ENCODE measurements around the gene MRAP2. TPM values are rescaled to one million over a fixed set of nuclear protein-coding genes. Genes with fewer than 3 reads are reported as not detected.
"Not testable (repeated sequence)": the region's sequence is repeated elsewhere in the genome, so short reads cannot be mapped to it uniquely, and the experiment has no call there.

MRAP2 gene
- total RNA-seq, 2 experiments from 2014 or later = not detected

DNA sequence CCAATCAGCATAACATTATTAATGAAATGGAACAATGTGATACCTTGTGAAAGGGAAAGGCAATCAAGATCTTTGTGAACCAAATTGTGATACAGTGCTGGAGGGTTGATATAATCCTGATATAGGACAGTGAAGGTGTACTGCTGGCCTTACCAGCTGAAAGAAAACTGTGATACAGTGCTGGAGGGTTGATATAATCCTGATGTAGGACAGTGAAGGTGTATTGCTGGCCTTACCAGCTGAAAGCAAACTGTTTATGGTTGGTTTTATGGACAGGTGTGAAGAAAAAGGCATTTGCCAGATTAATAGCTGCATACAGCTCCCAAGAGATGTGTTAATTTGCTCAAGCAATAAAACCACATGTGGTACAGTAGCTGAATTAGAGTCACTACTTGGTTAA is 73.9 kb downstream of the MRAP2 start:
- no peak overlapping the region for H3K27ac ChIP-seq (ENCODE audit: low read depth, low read length, poor library complexity, severe bottlenecking)
- no peaks in the 10 kb centered on the region for H4K20me1 ChIP-seq (ENCODE audit: insufficient read depth, low read length)
- intact Hi-C loops (cut with micrococcal nuclease; ENCODE audit: unreplicated experiment) = no loop called here
- no peak overlapping the region for H3K4me2 ChIP-seq (ENCODE audit: low read length)
- CTCF ChIA-PET (ENCODE audit: unreplicated experiment) = no interaction called here
- no peak overlapping the region for H2AFZ ChIP-seq (ENCODE audit: low read length)
- H3K4me1 ChIP-seq (ENCODE audit: insufficient read depth, low read length, poor library complexity, severe bottlenecking) = no peaks in the 10 kb centered on the region
- H3K79me2 ChIP-seq (ENCODE audit: insufficient read depth, low read depth, low read length) = no peaks in the 10 kb centered on the region
- H3K9me2 ChIP-seq (ENCODE audit: insufficient read depth, low read length) = no peaks in the 10 kb centered on the region
- POLR2A ChIA-PET = interaction anchor here (0.8 kb wide), 1 partner anchor 37 kb away, joined by 3 read pairs; no protein-coding TSS in a partner anchor
- H3K36me3 ChIP-seq (ENCODE audit: insufficient read depth, low read length) = no peaks in the 10 kb centered on the region
- no peak for DNase-seq (ENCODE audit: low spot score)
- BruUV-seq (replicated peaks) = no TSS peak
- H3K9me3 ChIP-seq (ENCODE audit: low read length) = no peaks in the 10 kb centered on the region
- no peak overlapping the region for H3K4me3 ChIP-seq (ENCODE audit: low read depth, low read length, poor library complexity, severe bottlenecking)
- no peak for TF ChIP-seq EZH2phosphoT487 (IDR thresholded peaks at IDR 0.05; ENCODE audit: borderline replicate concordance, low read depth, low read length)
- TF ChIP-seq, protein P1, sequence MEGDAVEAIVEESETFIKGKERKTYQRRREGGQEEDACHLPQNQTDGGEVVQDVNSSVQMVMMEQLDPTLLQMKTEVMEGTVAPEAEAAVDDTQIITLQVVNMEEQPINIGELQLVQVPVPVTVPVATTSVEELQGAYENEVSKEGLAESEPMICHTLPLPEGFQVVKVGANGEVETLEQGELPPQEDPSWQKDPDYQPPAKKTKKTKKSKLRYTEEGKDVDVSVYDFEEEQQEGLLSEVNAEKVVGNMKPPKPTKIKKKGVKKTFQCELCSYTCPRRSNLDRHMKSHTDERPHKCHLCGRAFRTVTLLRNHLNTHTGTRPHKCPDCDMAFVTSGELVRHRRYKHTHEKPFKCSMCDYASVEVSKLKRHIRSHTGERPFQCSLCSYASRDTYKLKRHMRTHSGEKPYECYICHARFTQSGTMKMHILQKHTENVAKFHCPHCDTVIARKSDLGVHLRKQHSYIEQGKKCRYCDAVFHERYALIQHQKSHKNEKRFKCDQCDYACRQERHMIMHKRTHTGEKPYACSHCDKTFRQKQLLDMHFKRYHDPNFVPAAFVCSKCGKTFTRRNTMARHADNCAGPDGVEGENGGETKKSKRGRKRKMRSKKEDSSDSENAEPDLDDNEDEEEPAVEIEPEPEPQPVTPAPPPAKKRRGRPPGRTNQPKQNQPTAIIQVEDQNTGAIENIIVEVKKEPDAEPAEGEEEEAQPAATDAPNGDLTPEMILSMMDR (conservative IDR thresholded peaks at IDR 0.05; ENCODE audit: low read length) = no peak

DNA sequence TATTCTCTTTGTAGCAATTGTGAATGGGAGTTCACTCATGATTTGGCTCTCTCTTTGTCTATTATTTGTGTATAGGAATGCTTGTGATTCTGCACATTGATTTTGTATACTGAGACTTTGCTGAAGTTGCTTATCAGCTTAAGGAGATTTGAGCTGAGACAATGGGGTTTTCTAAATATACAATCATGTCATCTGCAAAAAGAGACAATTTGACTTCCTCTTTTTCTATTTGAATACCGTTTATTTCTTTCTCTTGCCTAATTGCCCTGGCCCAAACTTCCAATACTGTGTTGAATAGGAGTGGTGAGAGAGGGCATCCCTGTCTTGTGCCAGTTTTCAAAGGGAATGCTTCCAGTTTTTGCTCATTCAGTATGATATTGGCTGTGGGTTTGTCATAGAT is 77.8 kb downstream of the MRAP2 start:
- H3K27ac ChIP-seq (ENCODE audit: low read depth, low read length, poor library complexity, severe bottlenecking); CTCF ChIA-PET (ENCODE audit: unreplicated experiment); H3K79me2 ChIP-seq (ENCODE audit: insufficient read depth, low read depth, low read length); H3K4me1 ChIP-seq (ENCODE audit: insufficient read depth, low read length, poor library complexity, severe bottlenecking); H4K20me1 ChIP-seq (ENCODE audit: insufficient read depth, low read length); intact Hi-C loops (cut with micrococcal nuclease; ENCODE audit: unreplicated experiment); H3K36me3 ChIP-seq (ENCODE audit: insufficient read depth, low read length); POLR2A ChIA-PET; H3K9me3 ChIP-seq (ENCODE audit: low read length); BruUV-seq (replicated peaks); H3K9me2 ChIP-seq (ENCODE audit: insufficient read depth, low read length); H2AFZ ChIP-seq (ENCODE audit: low read length); H3K4me2 ChIP-seq (ENCODE audit: low read length); H3K4me3 ChIP-seq (ENCODE audit: low read depth, low read length, poor library complexity, severe bottlenecking); DNase-seq (ENCODE audit: low spot score): not testable (repeated sequence)

DNA sequence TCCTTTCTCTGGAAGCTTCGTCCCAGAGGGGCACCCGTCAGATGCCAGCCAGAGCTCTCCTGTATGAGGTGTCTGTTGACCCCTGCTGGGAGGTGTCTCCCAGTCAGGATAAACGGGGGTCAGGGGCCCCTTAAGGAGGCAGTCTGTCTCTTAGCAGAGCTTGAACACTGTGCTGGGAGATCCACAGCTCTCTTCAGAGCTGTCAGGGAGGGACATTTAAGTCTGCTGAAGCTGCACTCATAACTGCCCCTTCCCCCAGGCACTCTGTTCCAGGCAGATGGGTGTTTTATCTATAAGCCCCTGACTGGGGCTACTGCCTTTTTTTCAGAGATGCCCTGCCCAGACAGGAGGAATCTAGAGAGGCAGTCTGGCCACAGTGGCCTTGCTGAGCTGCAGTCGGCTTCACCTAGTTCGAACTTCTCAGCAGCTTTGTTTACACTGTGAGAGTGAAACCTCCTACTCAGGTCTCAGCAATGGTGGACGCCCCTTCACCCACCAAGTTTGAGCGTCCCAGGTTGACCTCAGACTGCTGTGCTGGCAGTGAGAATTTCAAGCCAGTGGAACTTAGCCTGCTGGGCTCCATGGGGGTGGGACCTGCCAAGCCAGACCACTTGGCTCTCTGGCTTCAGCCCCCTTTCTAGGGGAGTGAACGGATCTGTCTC is 81.5 kb downstream of the MRAP2 start:
- H3K4me2 ChIP-seq (ENCODE audit: low read length); H3K79me2 ChIP-seq (ENCODE audit: insufficient read depth, low read depth, low read length); DNase-seq (ENCODE audit: low spot score); POLR2A ChIA-PET; H3K4me3 ChIP-seq (ENCODE audit: low read depth, low read length, poor library complexity, severe bottlenecking); H3K9me3 ChIP-seq (ENCODE audit: low read length); H3K9me2 ChIP-seq (ENCODE audit: insufficient read depth, low read length); H4K20me1 ChIP-seq (ENCODE audit: insufficient read depth, low read length); H3K36me3 ChIP-seq (ENCODE audit: insufficient read depth, low read length); H2AFZ ChIP-seq (ENCODE audit: low read length); H3K4me1 ChIP-seq (ENCODE audit: insufficient read depth, low read length, poor library complexity, severe bottlenecking); H3K27ac ChIP-seq (ENCODE audit: low read depth, low read length, poor library complexity, severe bottlenecking); intact Hi-C loops (cut with micrococcal nuclease; ENCODE audit: unreplicated experiment); CTCF ChIA-PET (ENCODE audit: unreplicated experiment); BruUV-seq (replicated peaks): not testable (repeated sequence)

- DNase-seq (ENCODE audit: low spot score) = no peak
- intact Hi-C loops (cut with micrococcal nuclease; ENCODE audit: unreplicated experiment) = no loop called here
- CTCF ChIA-PET (ENCODE audit: unreplicated experiment) = no interaction called here
- Histone ChIP-seq H3K9me2 (ENCODE audit: insufficient read depth, low read length) (no peaks in the 10 kb centered on the region), H4K20me1 (ENCODE audit: insufficient read depth, low read length) (no peaks in the 10 kb centered on the region), H3K79me2 (ENCODE audit: insufficient read depth, low read depth, low read length) (no peaks in the 10 kb centered on the region), H3K9me3 (ENCODE audit: low read length) (no peaks in the 10 kb centered on the region), H3K4me3 (ENCODE audit: low read depth, low read length, poor library complexity, severe bottlenecking) (no peak overlapping the region), H3K4me1 (ENCODE audit: insufficient read depth, low read length, poor library complexity, severe bottlenecking) (no peaks in the 10 kb centered on the region), H3K27ac (ENCODE audit: low read depth, low read length, poor library complexity, severe bottlenecking) (no peak overlapping the region), H2AFZ (ENCODE audit: low read length) (no peak overlapping the region), H3K4me2 (ENCODE audit: low read length) (no peak overlapping the region), H3K36me3 (ENCODE audit: insufficient read depth, low read length) (no peaks in the 10 kb centered on the region)
- POLR2A ChIA-PET = no interaction called here
- no TSS peak for BruUV-seq (replicated peaks)
- TF ChIP-seq EZH2phosphoT487 (IDR thresholded peaks at IDR 0.05; ENCODE audit: borderline replicate concordance, low read depth, low read length) = no peak
- TF ChIP-seq, protein P1 (conservative IDR thresholded peaks at IDR 0.05; ENCODE audit: low read length) = no peak
Observed at GRCh38 chr6:84118191-84118590, 84.6 kb downstream of the MRAP2 start.

Data from OCI-LY7 (cell line).